ENCODE measurements around the gene KPNA2.

Gene KPNA2

GRCh38 chr17:68087851-68088250 is 52.3 kb downstream of the KPNA2 start:
- no peak for DNase-seq
- in situ Hi-C loops (cut with MboI; ENCODE audit: low pct_unique_long_range_greater_than_20kb, low sequenced_read_pairs), result no loop called here

GRCh38 chr17:68089881-68090280 is 54.3 kb downstream of the KPNA2 start:
- in situ Hi-C loops (cut with MboI; ENCODE audit: low pct_unique_long_range_greater_than_20kb, low sequenced_read_pairs), result no loop called here
- DNase-seq, result no peak

GRCh38 chr17:68094481-68095078 is 59.0 kb downstream of the KPNA2 start:
- in situ Hi-C loops (cut with MboI; ENCODE audit: low pct_unique_long_range_greater_than_20kb, low sequenced_read_pairs), result no loop called here
- no peak for DNase-seq

- in situ Hi-C loops (cut with MboI; ENCODE audit: low pct_unique_long_range_greater_than_20kb, low sequenced_read_pairs), result no loop called here
- no peak for DNase-seq
These were observed 59.8 kb downstream of the KPNA2 start for GRCh38 chr17:68095205-68095811.

- DNase-seq, result no peak
These were observed 60.6 kb downstream of the KPNA2 start for GRCh38 chr17:68096111-68096510.

More at GRCh38 chr17:68096111-68096510, 60.6 kb downstream of the KPNA2 start:
- in situ Hi-C loops (cut with MboI; ENCODE audit: low pct_unique_long_range_greater_than_20kb, low sequenced_read_pairs), result no loop called here
